OCI-LY1 (cell line): ENCODE measurements around the gene PLXNA2.

Experiments
- H2AFZ ChIP-seq: fragments of 200-600 bp; sonication (generic), shearing (Covaris generic); 2 replicates; pipeline ENCODE4 v1.6.0; 2014; ENCODE audit warnings: antibody characterized with exemption, mild to moderate bottlenecking, low read length
- H3F3A ChIP-seq: fragments of 200-600 bp; sonication (generic), shearing (Covaris generic); 2 replicates; pipeline ENCODE4 v1.6.0; 2014; ENCODE audit warnings: mild to moderate bottlenecking, antibody characterized with exemption, low read length, moderate library complexity; ENCODE audit not compliant: insufficient read depth
- H3K27ac ChIP-seq: fragments of 200-600 bp; sonication (generic); 2 replicates; pipeline ENCODE4 v1.5.1; 2014; ENCODE audit warnings: low read length, mixed run types, mild to moderate bottlenecking, low read depth; ENCODE audit not compliant: poor library complexity, severe bottlenecking
- H3K27me3 ChIP-seq: fragments of 200-600 bp; sonication (generic); 2 replicates; pipeline ENCODE4 v1.6.0; 2014; ENCODE audit warnings: antibody characterized with exemption, mild to moderate bottlenecking, low read length, moderate library complexity; ENCODE audit not compliant: insufficient read depth
- H3K36me3 ChIP-seq: fragments of 200-600 bp; sonication (generic); 2 replicates; pipeline ENCODE4 v1.6.1; 2014; ENCODE audit warnings: mild to moderate bottlenecking, antibody characterized with exemption, low read length, moderate library complexity, mixed read lengths; ENCODE audit not compliant: insufficient read depth
- H3K4me1 ChIP-seq: fragments of 200-600 bp; sonication (generic); 2 replicates; pipeline ENCODE4 v1.5.1; 2014; ENCODE audit warnings: mild to moderate bottlenecking, low read length, moderate library complexity; ENCODE audit not compliant: insufficient read depth, severe bottlenecking
- H3K4me2 ChIP-seq: fragments of 200-600 bp; sonication (generic), shearing (Covaris generic); 2 replicates; pipeline ENCODE4 v1.6.1; 2014; ENCODE audit warnings: low read length
- H3K4me3 ChIP-seq: fragments of 200-600 bp; sonication (generic); 2 replicates; pipeline ENCODE4 v1.5.1; 2014; ENCODE audit warnings: low read length, low read depth, mild to moderate bottlenecking, mixed read lengths; ENCODE audit not compliant: poor library complexity, severe bottlenecking
- H3K79me2 ChIP-seq: fragments of 200-600 bp; shearing (Covaris generic); 2 replicates; pipeline ENCODE4 v1.6.1; 2016; ENCODE audit warnings: mixed run types, low read length, mixed read lengths; ENCODE audit not compliant: insufficient read depth
- H3K9ac ChIP-seq: fragments of 200-600 bp; sonication (generic), shearing (Covaris generic); 2 replicates; pipeline ENCODE4 v1.6.1; 2014; ENCODE audit warnings: mild to moderate bottlenecking, low read length, mixed read lengths
- H3K9me2 ChIP-seq: fragments of 200-600 bp; sonication (generic), shearing (Covaris generic); 2 replicates; pipeline ENCODE4 v1.6.1; 2014; ENCODE audit warnings: low read depth, mild to moderate bottlenecking, low read length, mixed read lengths
- H3K9me3 ChIP-seq: fragments of 200-600 bp; shearing (Covaris generic); 2 replicates; pipeline ENCODE4 v1.6.1; 2014; ENCODE audit warnings: low read length, mixed read lengths
- H4K20me1 ChIP-seq: fragments of 200-600 bp; sonication (generic), shearing (Covaris generic); 2 replicates; pipeline ENCODE4 v1.6.0; 2016; ENCODE audit warnings: mild to moderate bottlenecking, low read length; ENCODE audit not compliant: insufficient read depth
- EZH2 ChIP-seq: fragments of 200-600 bp; sonication (generic), shearing (Covaris generic); IDR thresholded peaks from 2 replicates; pipeline ENCODE4 v1.8.0; 2017; ENCODE audit warnings: borderline replicate concordance, mixed run types, mild to moderate bottlenecking, antibody characterized with exemption, low read length, moderate library complexity, mixed read lengths
- TF ChIP-seq, protein P1 (sequence below): fragments of 200-600 bp; sonication (generic), shearing (Covaris generic); IDR thresholded peaks from 2 replicates; pipeline ENCODE4 v1.5.1; 2017; ENCODE audit warnings: mild to moderate bottlenecking, antibody characterized with exemption, low read length, moderate library complexity, mixed read lengths

PLXNA2 gene

DNA sequence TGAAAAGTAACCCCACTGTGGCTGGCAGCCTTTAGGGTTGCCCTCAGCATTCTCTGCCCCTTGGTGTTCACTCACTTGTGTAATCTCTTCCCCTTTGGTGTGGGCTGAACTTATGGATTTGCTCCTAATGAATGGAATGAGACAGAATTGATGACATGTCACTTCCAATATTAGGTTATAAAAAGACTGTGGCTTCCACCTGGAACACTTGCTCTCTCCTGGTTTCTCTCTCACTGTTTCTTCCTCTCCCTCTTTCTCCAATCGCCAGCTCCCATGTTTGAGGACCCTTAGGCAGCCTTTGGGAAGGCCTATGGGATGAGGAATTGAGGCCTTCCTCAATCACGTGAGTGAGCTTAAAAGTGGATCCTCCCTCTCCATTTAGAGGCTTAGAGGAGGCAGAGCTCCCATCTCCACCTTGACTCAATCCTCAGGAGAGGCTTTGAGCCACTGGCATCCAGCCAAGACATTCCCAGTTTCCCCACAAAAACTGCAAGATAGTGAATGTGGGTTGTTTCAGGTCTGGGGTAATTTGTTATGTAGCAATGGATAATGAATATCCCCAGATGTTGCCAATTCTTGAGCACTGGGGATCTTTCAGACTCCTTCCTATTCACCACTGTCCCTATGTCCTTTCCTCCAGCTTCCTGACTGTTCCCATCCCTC lies 237.8 kb downstream of the PLXNA2 start:
- Histone ChIP-seq H3F3A (no peaks in the 10 kb centered on the region), H3K9me2 (no peaks in the 10 kb centered on the region), H2AFZ (no peak overlapping the region), H3K27ac (no peak overlapping the region), H4K20me1 (no peaks in the 10 kb centered on the region), H3K4me1 (no peaks in the 10 kb centered on the region), H3K4me2 (no peak overlapping the region), H3K36me3 (no peaks in the 10 kb centered on the region), H3K4me3 (no peak overlapping the region), H3K79me2 (no peaks in the 10 kb centered on the region), H3K9ac (no peak overlapping the region), H3K27me3 (no peaks in the 10 kb centered on the region; the same call in 1 of the 2 replicates), H3K9me3 (no peaks in the 10 kb centered on the region)
- TF ChIP-seq, protein P1, sequence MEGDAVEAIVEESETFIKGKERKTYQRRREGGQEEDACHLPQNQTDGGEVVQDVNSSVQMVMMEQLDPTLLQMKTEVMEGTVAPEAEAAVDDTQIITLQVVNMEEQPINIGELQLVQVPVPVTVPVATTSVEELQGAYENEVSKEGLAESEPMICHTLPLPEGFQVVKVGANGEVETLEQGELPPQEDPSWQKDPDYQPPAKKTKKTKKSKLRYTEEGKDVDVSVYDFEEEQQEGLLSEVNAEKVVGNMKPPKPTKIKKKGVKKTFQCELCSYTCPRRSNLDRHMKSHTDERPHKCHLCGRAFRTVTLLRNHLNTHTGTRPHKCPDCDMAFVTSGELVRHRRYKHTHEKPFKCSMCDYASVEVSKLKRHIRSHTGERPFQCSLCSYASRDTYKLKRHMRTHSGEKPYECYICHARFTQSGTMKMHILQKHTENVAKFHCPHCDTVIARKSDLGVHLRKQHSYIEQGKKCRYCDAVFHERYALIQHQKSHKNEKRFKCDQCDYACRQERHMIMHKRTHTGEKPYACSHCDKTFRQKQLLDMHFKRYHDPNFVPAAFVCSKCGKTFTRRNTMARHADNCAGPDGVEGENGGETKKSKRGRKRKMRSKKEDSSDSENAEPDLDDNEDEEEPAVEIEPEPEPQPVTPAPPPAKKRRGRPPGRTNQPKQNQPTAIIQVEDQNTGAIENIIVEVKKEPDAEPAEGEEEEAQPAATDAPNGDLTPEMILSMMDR, result no peak
- no peak for TF ChIP-seq EZH2

DNA sequence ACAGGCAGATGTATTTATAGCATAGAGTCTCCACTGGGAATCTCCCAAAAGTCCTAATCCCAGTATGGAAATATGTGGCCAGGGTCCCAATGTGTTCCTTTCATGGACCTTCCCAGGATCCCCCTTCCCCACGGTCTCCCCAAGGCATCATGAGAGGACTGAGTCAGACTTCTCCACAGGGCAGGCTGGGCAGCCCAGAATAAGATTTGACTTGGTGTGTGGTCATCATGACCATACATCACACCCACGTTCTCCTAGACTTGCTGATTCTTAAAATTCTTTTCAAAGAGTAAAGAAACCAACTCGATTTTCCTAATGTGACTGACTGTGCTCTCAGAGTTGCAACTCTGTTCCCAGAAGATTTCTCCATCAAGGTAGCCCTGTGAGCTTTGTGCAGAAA lies 239.3 kb downstream of the PLXNA2 start:
- H3K79me2 ChIP-seq, result no peaks in the 10 kb centered on the region
- no peak overlapping the region for H2AFZ ChIP-seq
- no peaks in the 10 kb centered on the region for H3K36me3 ChIP-seq
- H3K9me3 ChIP-seq, result no peaks in the 10 kb centered on the region
- H3K4me2 ChIP-seq, result no peak overlapping the region
- H4K20me1 ChIP-seq, result no peaks in the 10 kb centered on the region
- H3K27me3 ChIP-seq, result no peaks in the 10 kb centered on the region; the same call in 1 of the 2 replicates
- TF ChIP-seq, protein P1, result no peak
- TF ChIP-seq EZH2, result no peak
- no peaks in the 10 kb centered on the region for H3K4me1 ChIP-seq
- H3K4me3 ChIP-seq, result no peak overlapping the region
- H3K27ac ChIP-seq, result no peak overlapping the region
- no peak overlapping the region for H3K9ac ChIP-seq
- H3K9me2 ChIP-seq, result no peaks in the 10 kb centered on the region
- no peaks in the 10 kb centered on the region for H3F3A ChIP-seq

DNA sequence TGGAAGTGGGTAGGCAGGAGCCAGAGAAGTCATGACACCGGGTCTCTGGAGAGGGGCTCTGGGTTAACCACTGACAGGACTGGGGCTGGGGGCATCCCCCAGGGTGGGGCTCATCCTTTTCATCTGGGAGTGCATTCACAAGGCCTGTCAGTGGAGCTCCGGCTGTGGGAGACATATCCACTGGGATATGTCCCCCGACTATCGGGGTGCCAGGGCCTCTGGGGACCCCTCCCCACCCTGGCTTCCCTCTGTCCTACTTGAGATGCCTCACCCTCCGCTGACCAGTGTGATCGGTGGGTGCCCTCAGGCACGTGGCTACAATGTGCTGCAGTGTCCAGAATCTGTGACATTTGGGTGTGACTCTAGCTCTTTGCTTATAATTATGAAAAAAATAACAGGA lies 240.9 kb downstream of the PLXNA2 start:
- no peaks in the 10 kb centered on the region for H3K79me2 ChIP-seq
- H3K4me1 ChIP-seq, result no peaks in the 10 kb centered on the region
- no peak overlapping the region for H2AFZ ChIP-seq
- H3F3A ChIP-seq, result no peaks in the 10 kb centered on the region
- TF ChIP-seq, protein P1, result no peak
- TF ChIP-seq EZH2, result no peak
- H3K9me2 ChIP-seq, result no peaks in the 10 kb centered on the region
- H3K4me3 ChIP-seq, result no peak overlapping the region
- no peak overlapping the region for H3K27ac ChIP-seq
- no peak overlapping the region for H3K4me2 ChIP-seq
- H3K27me3 ChIP-seq, result no peaks in the 10 kb centered on the region; the same call in 1 of the 2 replicates
- H3K9ac ChIP-seq, result no peak overlapping the region
- H3K36me3 ChIP-seq, result no peaks in the 10 kb centered on the region
- H4K20me1 ChIP-seq, result no peaks in the 10 kb centered on the region
- no peaks in the 10 kb centered on the region for H3K9me3 ChIP-seq
